ENCODE data around the gene TMPRSS9.
A peak's percentile ranks its signal among the peaks of the same experiment; 100 is the strongest.

TMPRSS9 gene

GRCh38 chr19:2362970-2363300, 2.9 kb downstream of the TMPRSS9 start:
- DNase-seq (ENCODE audit: low read depth) = no peak
- no peak overlapping the region for H3K4me3 ChIP-seq (ENCODE audit: low read length)
- TF ChIP-seq, protein P1, sequence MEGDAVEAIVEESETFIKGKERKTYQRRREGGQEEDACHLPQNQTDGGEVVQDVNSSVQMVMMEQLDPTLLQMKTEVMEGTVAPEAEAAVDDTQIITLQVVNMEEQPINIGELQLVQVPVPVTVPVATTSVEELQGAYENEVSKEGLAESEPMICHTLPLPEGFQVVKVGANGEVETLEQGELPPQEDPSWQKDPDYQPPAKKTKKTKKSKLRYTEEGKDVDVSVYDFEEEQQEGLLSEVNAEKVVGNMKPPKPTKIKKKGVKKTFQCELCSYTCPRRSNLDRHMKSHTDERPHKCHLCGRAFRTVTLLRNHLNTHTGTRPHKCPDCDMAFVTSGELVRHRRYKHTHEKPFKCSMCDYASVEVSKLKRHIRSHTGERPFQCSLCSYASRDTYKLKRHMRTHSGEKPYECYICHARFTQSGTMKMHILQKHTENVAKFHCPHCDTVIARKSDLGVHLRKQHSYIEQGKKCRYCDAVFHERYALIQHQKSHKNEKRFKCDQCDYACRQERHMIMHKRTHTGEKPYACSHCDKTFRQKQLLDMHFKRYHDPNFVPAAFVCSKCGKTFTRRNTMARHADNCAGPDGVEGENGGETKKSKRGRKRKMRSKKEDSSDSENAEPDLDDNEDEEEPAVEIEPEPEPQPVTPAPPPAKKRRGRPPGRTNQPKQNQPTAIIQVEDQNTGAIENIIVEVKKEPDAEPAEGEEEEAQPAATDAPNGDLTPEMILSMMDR (conservative IDR thresholded peaks at IDR 0.05; ENCODE audit: low read length) = no peak

DNA sequence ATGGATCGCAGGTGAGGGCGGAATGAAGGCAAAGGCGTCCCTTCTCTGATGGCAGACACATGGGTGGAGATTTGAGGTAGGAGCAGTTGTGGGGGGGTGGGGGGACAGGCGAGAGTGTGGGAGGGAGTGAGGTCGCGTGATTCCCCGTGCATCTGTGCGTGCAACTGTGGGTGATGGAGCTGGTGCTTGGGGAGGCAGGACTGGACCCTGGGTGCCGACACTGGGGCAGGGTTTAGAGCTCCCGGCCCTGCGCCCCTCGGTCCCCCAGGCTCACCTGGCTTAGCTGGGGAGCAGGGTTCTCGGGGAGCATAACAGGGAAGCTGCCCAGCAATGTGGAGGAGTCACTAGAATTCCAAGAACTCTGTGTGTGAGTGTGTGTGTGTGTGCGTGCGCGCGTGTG, 3.4 kb downstream of the TMPRSS9 start:
- no peak for DNase-seq (ENCODE audit: low read depth)
- TF ChIP-seq, protein P1 (conservative IDR thresholded peaks at IDR 0.05; ENCODE audit: low read length) = no peak
- no peak overlapping the region for H3K4me3 ChIP-seq (ENCODE audit: low read length)

GRCh38 chr19:2365201-2365970, 5.3 kb downstream of the TMPRSS9 start:
- TF ChIP-seq, protein P1 (conservative IDR thresholded peaks at IDR 0.05; ENCODE audit: low read length) = no peak
- H3K4me3 ChIP-seq (ENCODE audit: low read length) = no peak overlapping the region
- DNase-seq (ENCODE audit: low read depth) = no peak

- no peak overlapping the region for H3K4me3 ChIP-seq (ENCODE audit: low read length)
- TF ChIP-seq, protein P1 (conservative IDR thresholded peaks at IDR 0.05; ENCODE audit: low read length) = no peak
- peak; percentile 38 for DNase-seq (ENCODE audit: low read depth)
Measured at GRCh38 chr19:2371656-2372055, 11.6 kb downstream of the TMPRSS9 start.

DNA sequence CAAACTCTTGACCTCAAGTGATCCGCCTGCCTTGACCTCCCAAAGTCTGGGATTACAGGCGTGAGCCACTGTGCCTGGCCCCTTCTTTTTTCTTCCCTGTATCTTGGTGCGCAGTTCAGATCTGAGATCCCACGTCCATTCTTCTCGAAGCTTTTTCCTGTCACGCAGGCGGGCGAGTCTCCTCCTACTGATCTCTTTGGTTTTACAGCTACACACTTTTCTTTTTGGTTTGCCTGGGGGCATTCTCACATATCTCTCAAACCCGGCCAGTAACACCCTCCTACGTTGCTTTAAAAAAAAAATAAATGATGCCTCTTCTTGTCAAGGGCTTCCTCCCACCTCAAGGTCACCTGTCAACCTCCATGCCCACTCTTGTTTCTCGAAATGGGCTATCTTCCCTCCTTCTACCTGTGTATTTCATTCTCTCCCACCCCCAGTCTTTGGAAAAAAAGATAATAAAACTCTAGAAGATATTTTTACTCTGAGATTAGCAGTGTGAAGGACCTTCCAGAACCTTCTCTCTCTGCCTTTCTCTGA, 12.1 kb downstream of the TMPRSS9 start:
- H3K4me3 ChIP-seq (ENCODE audit: low read length) = no peak overlapping the region
- DNase-seq (ENCODE audit: low read depth) = no peak
- TF ChIP-seq, protein P1 (conservative IDR thresholded peaks at IDR 0.05; ENCODE audit: low read length) = no peak

GRCh38 chr19:2374808-2375207, 14.7 kb downstream of the TMPRSS9 start:
- DNase-seq (ENCODE audit: low read depth) = no peak
- no peak overlapping the region for H3K4me3 ChIP-seq (ENCODE audit: low read length)
- TF ChIP-seq, protein P1 (conservative IDR thresholded peaks at IDR 0.05; ENCODE audit: low read length) = no peak
